A549 treated with GW870086 at 1 μM for 4 hours (cell line): ENCODE data around the gene ACAD10. TPM values are rescaled to one million over a fixed set of nuclear protein-coding genes. Genes with fewer than 3 reads are reported as not detected.

Experiments
- total RNA-seq: library from RNA; stranded (reverse); fragments of 200-300 nt; extraction: Qiagen RNA extraction; gene quantifications from 5 replicates; pipeline ENCODE4 v1.2.3, GENCODE V29; 2022; ENCODE audit warnings: low read depth

The ACAD10 gene
- total RNA-seq, result 8.5 to 10.2 TPM (median 9.9 TPM) in 5 replicates

GRCh38 chr12:111685811-111686573, at the start of gene ACAD10, which contains the start of gene BRAP:
ACAD10 (plus strand) TSS chr12:111686053; CDS start chr12:111692710, 6,657 bp downstream.
BRAP (minus strand) TSS chr12:111685956; CDS start chr12:111685792, 164 bp downstream.

GRCh38 chr12:111766608-111767361, 80.9 kb downstream of the ACAD10 start, which contains the start of gene ALDH2:
ALDH2 (plus strand) TSS chr12:111766933; CDS start chr12:111766983, 50 bp downstream.

Other genes with a start within 250 kb of the ACAD10 start
- gene ATXN2, start 86.7 kb upstream of the ACAD10 start, total RNA-seq, result 44.4 to 53.3 TPM (median 48.5 TPM) in 5 replicates
- gene BRAP, start 97 bp upstream of the ACAD10 start, total RNA-seq, result 11.1 to 14.9 TPM (median 12.9 TPM) in 5 replicates
- 69.5 to 98.4 TPM (median 89.7 TPM) in 5 replicates for gene ALDH2, start 80.9 kb downstream of the ACAD10 start, total RNA-seq
- 49.3 to 60.7 TPM (median 59.1 TPM) in 5 replicates for gene MAPKAPK5, start 156.2 kb downstream of the ACAD10 start, total RNA-seq